Endothelial cell (in vitro differentiated cells): Measurements from ENCODE around the gene FLCN. TPM values are rescaled to one million over a fixed set of nuclear protein-coding genes. Genes with fewer than 3 reads are reported as not detected.
A peak's percentile ranks its signal among the peaks of the same experiment; 100 is the strongest.

Source experiments
- DNase-seq: peaks from one replicate; pipeline ENCODE4 v3.0.0; 2021; ENCODE audit warnings: low spot score
- H3K27ac Mint-ChIP-seq: one replicate; pipeline ENCODE4 v1.8.0; 2021; ENCODE audit warnings: mixed read lengths, inconsistent platforms; ENCODE audit not compliant: unreplicated experiment
- H3K27me3 Mint-ChIP-seq: one replicate; pipeline ENCODE4 v1.8.0; 2021; ENCODE audit warnings: mild to moderate bottlenecking, moderate library complexity, mixed read lengths, inconsistent platforms; ENCODE audit not compliant: unreplicated experiment
- H3K36me3 Mint-ChIP-seq: one replicate; pipeline ENCODE4 v1.8.0; 2021; ENCODE audit warnings: mild to moderate bottlenecking, low read depth, mixed read lengths, inconsistent platforms; ENCODE audit not compliant: unreplicated experiment
- H3K4me1 Mint-ChIP-seq: one replicate; pipeline ENCODE4 v1.8.0; 2021; ENCODE audit warnings: mild to moderate bottlenecking, mixed read lengths, inconsistent platforms; ENCODE audit not compliant: unreplicated experiment
- H3K4me3 Mint-ChIP-seq: one replicate; pipeline ENCODE4 v1.8.0; 2021; ENCODE audit warnings: mild to moderate bottlenecking, mixed read lengths, inconsistent platforms; ENCODE audit not compliant: unreplicated experiment
- H3K9me3 Mint-ChIP-seq: one replicate; pipeline ENCODE4 v1.8.0; 2021; ENCODE audit warnings: mixed read lengths, inconsistent platforms; ENCODE audit not compliant: unreplicated experiment
- total RNA-seq: library from RNA; stranded (reverse); fragmentation: NEBNext Ultra II Directional; extraction: Animal tissue kit (Norgen Biotek cat#: 25700); gene quantifications from one replicate; pipeline ENCODE4 v1.2.1, GENCODE V29; 2021; ENCODE audit not compliant: unreplicated experiment
- TF ChIP-seq, protein P1 (sequence below): fragments of 200-600 bp; sonication (generic); IDR thresholded peaks from one replicate; pipeline ENCODE4 v1.5.0; 2021; ENCODE audit warnings: antibody characterized with exemption; ENCODE audit not compliant: unreplicated experiment

Gene FLCN
- total RNA-seq, 1 donor from 2014 or later, result 50.4 TPM

DNA sequence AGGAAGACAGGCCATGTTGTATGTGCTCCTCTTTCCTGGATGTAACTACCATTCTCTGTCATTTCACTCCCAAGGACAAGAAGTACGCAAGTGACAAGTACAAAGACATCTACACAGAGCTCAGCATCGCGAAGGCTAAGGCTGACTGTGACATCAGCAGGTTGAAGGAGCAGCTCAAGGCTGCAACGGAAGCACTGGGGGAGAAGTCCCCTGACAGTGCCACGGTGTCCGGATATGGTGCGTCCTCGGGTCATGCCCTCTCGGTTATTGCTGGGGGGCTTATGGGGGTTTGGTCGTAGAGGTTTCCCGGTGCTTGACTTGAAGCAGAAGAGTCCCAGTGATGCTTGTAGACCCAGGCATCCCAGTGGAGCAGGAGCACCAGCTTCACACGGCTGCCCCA, 59.8 kb downstream of the FLCN start:
- DNase-seq, result no peak
- H3K27ac Mint-ChIP-seq, result peak overlapping the region; percentile 20
- H3K36me3 Mint-ChIP-seq, result peaks cover 61% of the 10 kb centered on the region
- peaks cover 14% of the 10 kb centered on the region for H3K27me3 Mint-ChIP-seq
- TF ChIP-seq, protein P1, sequence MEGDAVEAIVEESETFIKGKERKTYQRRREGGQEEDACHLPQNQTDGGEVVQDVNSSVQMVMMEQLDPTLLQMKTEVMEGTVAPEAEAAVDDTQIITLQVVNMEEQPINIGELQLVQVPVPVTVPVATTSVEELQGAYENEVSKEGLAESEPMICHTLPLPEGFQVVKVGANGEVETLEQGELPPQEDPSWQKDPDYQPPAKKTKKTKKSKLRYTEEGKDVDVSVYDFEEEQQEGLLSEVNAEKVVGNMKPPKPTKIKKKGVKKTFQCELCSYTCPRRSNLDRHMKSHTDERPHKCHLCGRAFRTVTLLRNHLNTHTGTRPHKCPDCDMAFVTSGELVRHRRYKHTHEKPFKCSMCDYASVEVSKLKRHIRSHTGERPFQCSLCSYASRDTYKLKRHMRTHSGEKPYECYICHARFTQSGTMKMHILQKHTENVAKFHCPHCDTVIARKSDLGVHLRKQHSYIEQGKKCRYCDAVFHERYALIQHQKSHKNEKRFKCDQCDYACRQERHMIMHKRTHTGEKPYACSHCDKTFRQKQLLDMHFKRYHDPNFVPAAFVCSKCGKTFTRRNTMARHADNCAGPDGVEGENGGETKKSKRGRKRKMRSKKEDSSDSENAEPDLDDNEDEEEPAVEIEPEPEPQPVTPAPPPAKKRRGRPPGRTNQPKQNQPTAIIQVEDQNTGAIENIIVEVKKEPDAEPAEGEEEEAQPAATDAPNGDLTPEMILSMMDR, result no peak
- peaks cover 1% of the 10 kb centered on the region for H3K4me1 Mint-ChIP-seq
- no peak overlapping the region for H3K4me3 Mint-ChIP-seq
- H3K9me3 Mint-ChIP-seq, result no peaks in the 10 kb centered on the region

DNA sequence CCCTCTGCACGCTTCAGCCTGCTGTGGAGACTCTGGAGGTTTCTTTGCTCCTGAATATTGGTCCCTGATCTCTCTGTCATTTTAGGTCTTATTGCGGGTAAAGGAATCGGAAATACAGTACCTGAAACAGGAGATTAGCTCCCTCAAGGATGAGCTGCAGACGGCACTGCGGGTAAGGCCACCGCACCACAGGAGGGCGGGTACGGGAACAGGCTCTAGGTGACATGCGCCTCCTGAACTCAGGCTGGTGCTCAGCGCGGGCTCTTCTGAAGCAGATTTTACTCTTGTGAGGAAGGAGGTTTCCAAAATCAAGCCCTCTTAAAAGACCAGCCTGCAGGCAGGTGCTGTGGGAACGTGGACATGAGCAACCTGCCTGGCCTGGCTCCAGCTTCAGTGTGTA, 60.6 kb downstream of the FLCN start:
- DNase-seq, result no peak
- no peaks in the 10 kb centered on the region for H3K4me1 Mint-ChIP-seq
- peaks cover 11% of the 10 kb centered on the region for H3K27me3 Mint-ChIP-seq
- no peak overlapping the region for H3K4me3 Mint-ChIP-seq
- H3K27ac Mint-ChIP-seq, result peak overlapping the region; percentile 80
- TF ChIP-seq, protein P1, result no peak
- H3K9me3 Mint-ChIP-seq, result no peaks in the 10 kb centered on the region
- H3K36me3 Mint-ChIP-seq, result peaks cover 60% of the 10 kb centered on the region

DNA sequence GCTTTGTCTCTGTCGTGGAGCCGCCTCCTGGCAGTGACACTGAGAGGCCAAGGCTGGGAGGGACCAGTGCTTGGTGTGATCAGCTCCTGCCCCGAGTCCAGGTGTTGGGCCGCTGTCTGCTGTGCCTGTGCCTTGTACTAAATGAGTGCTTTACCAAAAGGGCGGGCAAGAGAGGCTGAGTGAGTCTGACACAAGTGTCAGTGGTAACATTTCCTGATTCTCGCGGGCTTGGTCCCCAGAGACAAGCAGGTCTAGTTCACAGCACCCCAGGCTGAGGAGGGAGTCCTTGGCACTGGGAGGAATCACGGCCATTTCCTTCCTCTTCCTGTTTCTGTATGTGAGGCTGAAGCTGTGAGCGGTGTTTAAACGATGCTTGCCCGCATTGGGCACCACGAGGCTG, 61.1 kb downstream of the FLCN start:
- no peak overlapping the region for H3K4me3 Mint-ChIP-seq
- no peaks in the 10 kb centered on the region for H3K4me1 Mint-ChIP-seq
- H3K27ac Mint-ChIP-seq, result no peak overlapping the region
- no peak for DNase-seq
- TF ChIP-seq, protein P1, result no peak
- peaks cover 11% of the 10 kb centered on the region for H3K27me3 Mint-ChIP-seq
- H3K9me3 Mint-ChIP-seq, result no peaks in the 10 kb centered on the region
- H3K36me3 Mint-ChIP-seq, result peaks cover 63% of the 10 kb centered on the region

DNA sequence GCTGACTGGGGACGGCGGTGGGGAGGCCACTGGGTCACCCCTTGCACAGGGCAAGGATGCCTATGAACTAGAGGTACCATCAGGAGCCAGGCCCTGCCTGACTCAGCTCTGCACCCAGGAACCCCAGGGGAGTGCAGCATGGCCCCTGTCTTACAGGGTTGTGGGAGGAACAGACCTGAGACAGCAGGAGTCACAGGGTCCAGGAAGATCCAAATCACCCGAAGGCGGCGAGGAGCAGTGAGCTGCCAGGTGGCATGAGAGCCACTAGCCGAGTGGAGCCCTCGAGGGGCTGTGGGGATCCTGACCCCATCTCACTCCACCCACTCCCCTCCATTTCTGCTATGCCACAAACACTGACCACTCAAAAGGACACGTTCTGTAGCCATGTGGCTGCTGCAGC, 61.6 kb downstream of the FLCN start:
- Mint-ChIP-seq H3K36me3 (peaks cover 58% of the 10 kb centered on the region), H3K9me3 (no peaks in the 10 kb centered on the region)

DNA sequence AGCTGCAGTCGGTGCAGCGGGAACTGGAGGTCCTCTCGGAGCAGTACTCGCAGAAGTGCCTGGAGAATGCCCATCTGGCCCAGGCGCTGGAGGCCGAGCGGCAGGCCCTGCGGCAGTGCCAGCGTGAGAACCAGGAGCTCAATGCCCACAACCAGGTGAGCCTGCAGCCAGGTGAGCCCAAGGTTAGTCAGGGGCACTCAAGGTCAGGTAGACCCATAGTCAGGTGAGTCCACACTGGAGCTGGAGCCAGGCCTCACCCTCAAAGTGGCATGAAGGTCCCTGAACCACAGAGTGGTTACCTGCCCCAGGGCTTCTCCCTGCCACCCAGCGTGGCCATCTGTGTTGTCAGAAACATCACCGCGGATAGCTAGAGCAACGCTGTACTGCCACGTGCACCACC, 63.0 kb downstream of the FLCN start:
- no peak for DNase-seq
- TF ChIP-seq, protein P1, result no peak
- H3K36me3 Mint-ChIP-seq, result peaks cover 64% of the 10 kb centered on the region
- no peak overlapping the region for H3K27ac Mint-ChIP-seq
- H3K4me1 Mint-ChIP-seq, result no peaks in the 10 kb centered on the region
- H3K27me3 Mint-ChIP-seq, result peaks cover 8% of the 10 kb centered on the region
- no peaks in the 10 kb centered on the region for H3K9me3 Mint-ChIP-seq
- H3K4me3 Mint-ChIP-seq, result no peak overlapping the region

More for the DNA sequence above, 61.6 kb downstream of the FLCN start:
- DNase-seq, result no peak
- Mint-ChIP-seq H3K27ac (no peak overlapping the region), H3K27me3 (peaks cover 7% of the 10 kb centered on the region), H3K4me1 (no peaks in the 10 kb centered on the region), H3K4me3 (no peak overlapping the region)
- TF ChIP-seq, protein P1, result no peak
